Activated CD4-positive, alpha-beta memory T cell treated with anti-CD3 and anti-CD28 coated beads, Interleukin-2, amount 10 ng/mL, durations not matched to agents 7 days and 5 days (primary cell): ENCODE measurements around the gene GLT1D1. TPM values are rescaled to one million over a fixed set of nuclear protein-coding genes. Genes with fewer than 3 reads are reported as not detected.

Experiments
- CTCF ChIA-PET: fragments of 350-600 bp; sonication (Branson Sonifier 250); formaldehyde crosslinking; loops from one replicate; lab custom pipeline; 2021; ENCODE audit warnings: antibody characterized with exemption, inconsistent platforms; lab: Charles Lee
- POLR2A ChIA-PET: fragments of 350-600 bp; sonication (Branson Sonifier 250); formaldehyde crosslinking; loops from one replicate; lab custom pipeline; 2021; ENCODE audit warnings: antibody characterized with exemption; lab: Charles Lee
- DNase-seq: peaks from one replicate; pipeline ENCODE4 v3.0.0-alpha.2; 2020
- H3K27ac Mint-ChIP-seq: one replicate; pipeline ENCODE4 v1.8.0; 2021; ENCODE audit warnings: mild to moderate bottlenecking, mixed read lengths
- H3K27me3 Mint-ChIP-seq: one replicate; pipeline ENCODE4 v1.8.0; 2021; ENCODE audit warnings: mixed read lengths
- H3K36me3 Mint-ChIP-seq: one replicate; pipeline ENCODE4 v1.8.0; 2021; ENCODE audit warnings: low read depth, mixed read lengths
- H3K4me1 Mint-ChIP-seq: one replicate; pipeline ENCODE4 v1.8.0; 2021; ENCODE audit warnings: mixed read lengths
- H3K4me3 Mint-ChIP-seq: one replicate; pipeline ENCODE4 v1.8.0; 2021; ENCODE audit warnings: mild to moderate bottlenecking, mixed read lengths
- H3K9me3 Mint-ChIP-seq: one replicate; pipeline ENCODE4 v1.8.0; 2021; ENCODE audit warnings: mixed read lengths
- total RNA-seq, 2 experiments: library from RNA; stranded (reverse); gene quantifications; one replicate each; pipeline ENCODE4 v1.2.3, GENCODE V29; 2021

GLT1D1 gene
- total RNA-seq, 2 experiments from 2014 or later: not detected

GRCh38 chr12:128918481-128919260 is 65.4 kb downstream of the GLT1D1 start:
- H3K27me3 Mint-ChIP-seq: peaks cover 1% of the 10 kb centered on the region
- H3K4me1 Mint-ChIP-seq: peaks cover 13% of the 10 kb centered on the region
- ChIA-PET POLR2A (no interaction called here), CTCF (no interaction called here)
- no peak overlapping the region for H3K4me3 Mint-ChIP-seq
- no peak for DNase-seq
- no peak overlapping the region for H3K27ac Mint-ChIP-seq
- H3K36me3 Mint-ChIP-seq: no peaks in the 10 kb centered on the region
- H3K9me3 Mint-ChIP-seq: no peaks in the 10 kb centered on the region

GRCh38 chr12:128920468-128920867 is 67.2 kb downstream of the GLT1D1 start:
- peaks cover 1% of the 10 kb centered on the region for H3K27me3 Mint-ChIP-seq

GRCh38 chr12:128928361-128928760 is 75.1 kb downstream of the GLT1D1 start:
- DNase-seq: no peak
- POLR2A ChIA-PET: no interaction called here
- CTCF ChIA-PET: no interaction called here
- H3K4me3 Mint-ChIP-seq: no peak overlapping the region
- no peaks in the 10 kb centered on the region for H3K4me1 Mint-ChIP-seq
- H3K27me3 Mint-ChIP-seq: no peaks in the 10 kb centered on the region
- no peaks in the 10 kb centered on the region for H3K36me3 Mint-ChIP-seq
- peaks cover 3% of the 10 kb centered on the region for H3K9me3 Mint-ChIP-seq
- no peak overlapping the region for H3K27ac Mint-ChIP-seq

More at GRCh38 chr12:128920468-128920867, 67.2 kb downstream of the GLT1D1 start:
- Mint-ChIP-seq H3K27ac (no peak overlapping the region), H3K4me3 (no peak overlapping the region), H3K4me1 (peaks cover 8% of the 10 kb centered on the region), H3K9me3 (peaks cover 3% of the 10 kb centered on the region), H3K36me3 (no peaks in the 10 kb centered on the region)
- POLR2A ChIA-PET: no interaction called here
- CTCF ChIA-PET: no interaction called here
- DNase-seq: no peak

GRCh38 chr12:128929057-128929456 is 75.8 kb downstream of the GLT1D1 start:
- no peak overlapping the region for H3K27ac Mint-ChIP-seq
- no peaks in the 10 kb centered on the region for H3K36me3 Mint-ChIP-seq
- CTCF ChIA-PET: no interaction called here
- POLR2A ChIA-PET: no interaction called here
- H3K9me3 Mint-ChIP-seq: peaks cover 6% of the 10 kb centered on the region
- no peak overlapping the region for H3K4me3 Mint-ChIP-seq
- H3K4me1 Mint-ChIP-seq: no peaks in the 10 kb centered on the region
- no peak for DNase-seq
- no peaks in the 10 kb centered on the region for H3K27me3 Mint-ChIP-seq

GRCh38 chr12:128930606-128931005 is 77.3 kb downstream of the GLT1D1 start:
- POLR2A ChIA-PET: no interaction called here
- peaks cover 3% of the 10 kb centered on the region for H3K9me3 Mint-ChIP-seq
- H3K27me3 Mint-ChIP-seq: no peaks in the 10 kb centered on the region

GRCh38 chr12:128932521-128932920 is 79.2 kb downstream of the GLT1D1 start:
- Mint-ChIP-seq H3K27ac (no peak overlapping the region), H3K9me3 (peaks cover 3% of the 10 kb centered on the region), H3K27me3 (no peaks in the 10 kb centered on the region), H3K36me3 (no peaks in the 10 kb centered on the region), H3K4me1 (no peaks in the 10 kb centered on the region), H3K4me3 (no peak overlapping the region)
- POLR2A ChIA-PET: no interaction called here
- CTCF ChIA-PET: no interaction called here
- DNase-seq: no peak

More at GRCh38 chr12:128930606-128931005, 77.3 kb downstream of the GLT1D1 start:
- no peaks in the 10 kb centered on the region for H3K4me1 Mint-ChIP-seq
- no peaks in the 10 kb centered on the region for H3K36me3 Mint-ChIP-seq
- no peak for DNase-seq
- no peak overlapping the region for H3K4me3 Mint-ChIP-seq
- CTCF ChIA-PET: no interaction called here
- H3K27ac Mint-ChIP-seq: no peak overlapping the region

- ChIA-PET CTCF (no interaction called here), POLR2A (no interaction called here)
- Mint-ChIP-seq H3K36me3 (no peaks in the 10 kb centered on the region), H3K27ac (no peak overlapping the region), H3K4me3 (no peak overlapping the region), H3K27me3 (no peaks in the 10 kb centered on the region), H3K9me3 (peaks cover 3% of the 10 kb centered on the region), H3K4me1 (no peaks in the 10 kb centered on the region)
- DNase-seq: no peak
These were observed 79.8 kb downstream of the GLT1D1 start for GRCh38 chr12:128933039-128933438.

- no peak overlapping the region for H3K4me3 Mint-ChIP-seq
- H3K9me3 Mint-ChIP-seq: peaks cover 3% of the 10 kb centered on the region
- ChIA-PET POLR2A (no interaction called here), CTCF (no interaction called here)
- H3K27ac Mint-ChIP-seq: no peak overlapping the region
- no peaks in the 10 kb centered on the region for H3K36me3 Mint-ChIP-seq
- no peaks in the 10 kb centered on the region for H3K27me3 Mint-ChIP-seq
- H3K4me1 Mint-ChIP-seq: no peaks in the 10 kb centered on the region
- no peak for DNase-seq
These were observed 80.6 kb downstream of the GLT1D1 start for GRCh38 chr12:128933926-128934325.

- DNase-seq: no peak
- Mint-ChIP-seq H3K27me3 (no peaks in the 10 kb centered on the region), H3K36me3 (no peaks in the 10 kb centered on the region), H3K4me3 (no peak overlapping the region), H3K27ac (no peak overlapping the region), H3K9me3 (no peaks in the 10 kb centered on the region), H3K4me1 (no peaks in the 10 kb centered on the region)
- ChIA-PET CTCF (no interaction called here), POLR2A (no interaction called here)
These were observed 85.6 kb downstream of the GLT1D1 start for GRCh38 chr12:128938886-128939285.

- CTCF ChIA-PET: no interaction called here
These were observed 87.0 kb downstream of the GLT1D1 start for GRCh38 chr12:128940090-128940888.

GRCh38 chr12:128940974-128941373 is 87.7 kb downstream of the GLT1D1 start:
- ChIA-PET CTCF (no interaction called here), POLR2A (no interaction called here)
- no peaks in the 10 kb centered on the region for H3K9me3 Mint-ChIP-seq
- H3K27ac Mint-ChIP-seq: no peak overlapping the region
- H3K27me3 Mint-ChIP-seq: no peaks in the 10 kb centered on the region
- H3K4me1 Mint-ChIP-seq: no peaks in the 10 kb centered on the region
- H3K4me3 Mint-ChIP-seq: no peak overlapping the region
- H3K36me3 Mint-ChIP-seq: no peaks in the 10 kb centered on the region
- DNase-seq: no peak

More at GRCh38 chr12:128940090-128940888, 87.0 kb downstream of the GLT1D1 start:
- no peak overlapping the region for H3K4me3 Mint-ChIP-seq
- no peaks in the 10 kb centered on the region for H3K36me3 Mint-ChIP-seq
- H3K4me1 Mint-ChIP-seq: no peaks in the 10 kb centered on the region
- H3K27me3 Mint-ChIP-seq: no peaks in the 10 kb centered on the region
- POLR2A ChIA-PET: no interaction called here
- H3K9me3 Mint-ChIP-seq: no peaks in the 10 kb centered on the region
- H3K27ac Mint-ChIP-seq: no peak overlapping the region
- DNase-seq: no peak

GRCh38 chr12:128942960-128943477 is 89.7 kb downstream of the GLT1D1 start:
- H3K4me1 Mint-ChIP-seq: no peaks in the 10 kb centered on the region
- ChIA-PET CTCF (no interaction called here), POLR2A (no interaction called here)
- H3K27me3 Mint-ChIP-seq: no peaks in the 10 kb centered on the region
- no peak overlapping the region for H3K27ac Mint-ChIP-seq
- no peak for DNase-seq
- H3K36me3 Mint-ChIP-seq: no peaks in the 10 kb centered on the region
- peaks cover 2% of the 10 kb centered on the region for H3K9me3 Mint-ChIP-seq
- H3K4me3 Mint-ChIP-seq: no peak overlapping the region

- Mint-ChIP-seq H3K4me1 (no peaks in the 10 kb centered on the region), H3K36me3 (no peaks in the 10 kb centered on the region), H3K4me3 (no peak overlapping the region), H3K9me3 (peaks cover 2% of the 10 kb centered on the region), H3K27ac (no peak overlapping the region), H3K27me3 (no peaks in the 10 kb centered on the region)
- DNase-seq: no peak
- POLR2A ChIA-PET: no interaction called here
- CTCF ChIA-PET: no interaction called here
These were observed 91.7 kb downstream of the GLT1D1 start for GRCh38 chr12:128944956-128945355.
